Mesodermal cell (in vitro differentiated cells): ENCODE results near the gene RPS8.
"Not testable (repeated sequence)": the region's sequence is repeated elsewhere in the genome, so short reads cannot be mapped to it uniquely, and the experiment has no call there.

Experiments
- H3K27ac ChIP-seq: 2 replicates; pipeline ENCODE4 v1.7.0; 2013; ENCODE audit warnings: mild to moderate bottlenecking, low read depth, low read length, moderate library complexity; ENCODE audit not compliant: severe bottlenecking
- H3K36me3 ChIP-seq: 2 replicates; pipeline ENCODE4 v1.7.1; 2013; ENCODE audit warnings: mild to moderate bottlenecking, low read length, moderate library complexity; ENCODE audit not compliant: control insufficient read depth, insufficient read depth
- H3K4me1 ChIP-seq: one replicate; pipeline ENCODE4 v1.7.1; 2013; ENCODE audit warnings: mild to moderate bottlenecking, low read length; ENCODE audit not compliant: insufficient read depth, control insufficient read depth, poor library complexity, severe bottlenecking
- H3K4me3 ChIP-seq: 2 replicates; pipeline ENCODE4 v1.7.0; 2013; ENCODE audit warnings: low read length, control low read depth, mild to moderate bottlenecking; ENCODE audit not compliant: insufficient read depth, poor library complexity, severe bottlenecking; ENCODE audit errors: extremely low read depth
- H3K9me3 ChIP-seq: 2 replicates; pipeline ENCODE4 v1.7.1; 2013; ENCODE audit warnings: mild to moderate bottlenecking, low read length, moderate library complexity; ENCODE audit not compliant: control insufficient read depth
- WGBS, 2 experiments: methylation state at CpG; one replicate each; pipeline ENCODE4 v1.1.5; 2013; ENCODE audit warnings: missing lambda C conversion rate in 2 of 2; ENCODE audit not compliant: insufficient coverage in 2 of 2; 5-methylcytosine and 5-hydroxymethylcytosine counted together

RPS8 gene

GRCh38 chr1:44792736-44793502 lies 17.6 kb downstream of the RPS8 start:
- no peak overlapping the region for H3K4me3 ChIP-seq
- WGBS, 2 experiments: 90% methylated on average over 4 to 7 of the region's 9 CpGs
- no peaks in the 10 kb centered on the region for H3K9me3 ChIP-seq
- no peak overlapping the region for H3K27ac ChIP-seq
- no peaks in the 10 kb centered on the region for H3K4me1 ChIP-seq
- no peaks in the 10 kb centered on the region for H3K36me3 ChIP-seq

GRCh38 chr1:44797886-44798285 lies 22.5 kb downstream of the RPS8 start:
- H3K36me3 ChIP-seq: peaks cover 12% of the 10 kb centered on the region
- H3K27ac ChIP-seq, H3K9me3 ChIP-seq, H3K4me3 ChIP-seq: not testable (repeated sequence)
- H3K4me1 ChIP-seq: peaks cover 17% of the 10 kb centered on the region
- 87 to 90% methylated on average over 5 to 6 of the region's 8 CpGs for WGBS, 2 experiments

- Histone ChIP-seq H3K9me3 (no peaks in the 10 kb centered on the region), H3K27ac (no peak overlapping the region), H3K4me3 (no peak overlapping the region), H3K36me3 (peaks cover 21% of the 10 kb centered on the region), H3K4me1 (peaks cover 25% of the 10 kb centered on the region)
- WGBS, 2 experiments: 94 to 100% methylated on average over 7 to 9 of the region's 10 CpGs
Measured at GRCh38 chr1:44798481-44799365, 23.4 kb downstream of the RPS8 start.

- H3K4me1 ChIP-seq: peaks cover 32% of the 10 kb centered on the region
- peak within 1 kb of the TSS; percentile 91 for H3K4me3 ChIP-seq
- H3K9me3 ChIP-seq: no peaks in the 10 kb centered on the region
- H3K27ac ChIP-seq: peak within 1 kb of the TSS; percentile 96
- H3K36me3 ChIP-seq: peaks cover 33% of the 10 kb centered on the region
- WGBS, 2 experiments: 1% methylated on average over 69 to 72 of the region's 79 CpGs
Measured at GRCh38 chr1:44799770-44800584, 24.6 kb downstream of the RPS8 start, which contains the start of gene PLK3. PLK3 (plus strand) TSS chr1:44800377; CDS start chr1:44800464, 87 bp downstream.

GRCh38 chr1:44801491-44802305 lies 26.4 kb downstream of the RPS8 start:
- 78 to 79% methylated on average over 9 to 10 of the region's 13 CpGs for WGBS, 2 experiments
- Histone ChIP-seq H3K4me1 (peaks cover 49% of the 10 kb centered on the region), H3K9me3 (no peaks in the 10 kb centered on the region), H3K36me3 (peaks cover 50% of the 10 kb centered on the region), H3K27ac (no peak overlapping the region), H3K4me3 (peak overlapping the region; percentile 91)

GRCh38 chr1:44802306-44803061 lies 27.1 kb downstream of the RPS8 start:
- H3K9me3 ChIP-seq: no peaks in the 10 kb centered on the region
- no peak overlapping the region for H3K27ac ChIP-seq
- peaks cover 53% of the 10 kb centered on the region for H3K4me1 ChIP-seq
- peak overlapping the region; percentile 91 for H3K4me3 ChIP-seq
- 85 to 89% methylated on average over 10 to 12 of the region's 13 CpGs for WGBS, 2 experiments
- peaks cover 53% of the 10 kb centered on the region for H3K36me3 ChIP-seq

GRCh38 chr1:44803062-44803311 lies 27.6 kb downstream of the RPS8 start:
- Histone ChIP-seq H3K9me3 (no peaks in the 10 kb centered on the region), H3K4me1 (peaks cover 54% of the 10 kb centered on the region), H3K4me3 (peak overlapping the region; percentile 91), H3K36me3 (peaks cover 53% of the 10 kb centered on the region), H3K27ac (no peak overlapping the region)
- 82 to 100% methylated on average over 8 to 9 of the region's 9 CpGs for WGBS, 2 experiments

- Histone ChIP-seq H3K9me3 (no peaks in the 10 kb centered on the region), H3K4me3 (no peak overlapping the region), H3K4me1 (peaks cover 59% of the 10 kb centered on the region), H3K27ac (no peak overlapping the region), H3K36me3 (peaks cover 53% of the 10 kb centered on the region)
- WGBS, 2 experiments: 99% methylated on average over 12 to 13 of the region's 13 CpGs
Measured at GRCh38 chr1:44803312-44804095, 28.2 kb downstream of the RPS8 start.
